ENCODE measurements around the gene NPEPL1.

Gene NPEPL1

GRCh38 chr20:58719258-58719657, 26.7 kb downstream of the NPEPL1 start:
- Histone ChIP-seq H3K27me3 (ENCODE audit: insufficient read depth, low read length) (peaks cover 14% of the 10 kb centered on the region), H4K20me1 (ENCODE audit: insufficient read depth, low read length) (no peaks in the 10 kb centered on the region), H3K27ac (ENCODE audit: low read depth, low read length, poor library complexity, severe bottlenecking) (no peak overlapping the region), H3K4me1 (ENCODE audit: insufficient read depth, low read length, severe bottlenecking) (no peaks in the 10 kb centered on the region), H3F3A (ENCODE audit: insufficient read depth, low read length) (no peaks in the 10 kb centered on the region), H2AFZ (ENCODE audit: low read length) (no peak overlapping the region), H3K9me2 (ENCODE audit: low read depth, low read length) (no peaks in the 10 kb centered on the region), H3K9ac (ENCODE audit: low read length) (no peak overlapping the region), H3K4me2 (ENCODE audit: low read length) (no peak overlapping the region), H3K9me3 (ENCODE audit: low read length) (no peaks in the 10 kb centered on the region), H3K36me3 (ENCODE audit: insufficient read depth, low read length) (no peaks in the 10 kb centered on the region), H3K79me2 (ENCODE audit: insufficient read depth, low read length) (no peaks in the 10 kb centered on the region), H3K4me3 (ENCODE audit: low read depth, low read length, poor library complexity, severe bottlenecking) (no peak overlapping the region)
- TF ChIP-seq EZH2 (IDR thresholded peaks at IDR 0.05; ENCODE audit: borderline replicate concordance, low read length): no peak
- no peak for TF ChIP-seq CTCF (IDR thresholded peaks at IDR 0.05; ENCODE audit: low read length)

- peaks cover 14% of the 10 kb centered on the region for H3K27me3 ChIP-seq (ENCODE audit: insufficient read depth, low read length)
Observed at GRCh38 chr20:58719971-58720371, 27.4 kb downstream of the NPEPL1 start.

GRCh38 chr20:58720890-58721289, 28.3 kb downstream of the NPEPL1 start:
- H3K4me1 ChIP-seq (ENCODE audit: insufficient read depth, low read length, severe bottlenecking): no peaks in the 10 kb centered on the region
- no peak for TF ChIP-seq CTCF (IDR thresholded peaks at IDR 0.05; ENCODE audit: low read length)
- no peak for TF ChIP-seq EZH2 (IDR thresholded peaks at IDR 0.05; ENCODE audit: borderline replicate concordance, low read length)
- no peaks in the 10 kb centered on the region for H3K36me3 ChIP-seq (ENCODE audit: insufficient read depth, low read length)
- no peaks in the 10 kb centered on the region for H4K20me1 ChIP-seq (ENCODE audit: insufficient read depth, low read length)
- no peak overlapping the region for H3K27ac ChIP-seq (ENCODE audit: low read depth, low read length, poor library complexity, severe bottlenecking)
- H3K9me2 ChIP-seq (ENCODE audit: low read depth, low read length): no peaks in the 10 kb centered on the region
- no peaks in the 10 kb centered on the region for H3K9me3 ChIP-seq (ENCODE audit: low read length)
- H3K4me2 ChIP-seq (ENCODE audit: low read length): no peak overlapping the region
- H3K9ac ChIP-seq (ENCODE audit: low read length): no peak overlapping the region
- H3K4me3 ChIP-seq (ENCODE audit: low read depth, low read length, poor library complexity, severe bottlenecking): no peak overlapping the region
- no peaks in the 10 kb centered on the region for H3K79me2 ChIP-seq (ENCODE audit: insufficient read depth, low read length)
- H3K27me3 ChIP-seq (ENCODE audit: insufficient read depth, low read length): peaks cover 14% of the 10 kb centered on the region
- H2AFZ ChIP-seq (ENCODE audit: low read length): no peak overlapping the region
- H3F3A ChIP-seq (ENCODE audit: insufficient read depth, low read length): no peaks in the 10 kb centered on the region

More at GRCh38 chr20:58719971-58720371, 27.4 kb downstream of the NPEPL1 start:
- Histone ChIP-seq H3K4me2 (ENCODE audit: low read length) (no peak overlapping the region), H3K9me3 (ENCODE audit: low read length) (no peaks in the 10 kb centered on the region), H2AFZ (ENCODE audit: low read length) (no peak overlapping the region), H3K27ac (ENCODE audit: low read depth, low read length, poor library complexity, severe bottlenecking) (no peak overlapping the region), H3K79me2 (ENCODE audit: insufficient read depth, low read length) (no peaks in the 10 kb centered on the region), H3K9me2 (ENCODE audit: low read depth, low read length) (no peaks in the 10 kb centered on the region), H3F3A (ENCODE audit: insufficient read depth, low read length) (no peaks in the 10 kb centered on the region), H3K4me1 (ENCODE audit: insufficient read depth, low read length, severe bottlenecking) (no peaks in the 10 kb centered on the region), H3K4me3 (ENCODE audit: low read depth, low read length, poor library complexity, severe bottlenecking) (no peak overlapping the region), H3K9ac (ENCODE audit: low read length) (no peak overlapping the region), H3K36me3 (ENCODE audit: insufficient read depth, low read length) (no peaks in the 10 kb centered on the region), H4K20me1 (ENCODE audit: insufficient read depth, low read length) (no peaks in the 10 kb centered on the region)
- TF ChIP-seq EZH2 (IDR thresholded peaks at IDR 0.05; ENCODE audit: borderline replicate concordance, low read length) (no peak), CTCF (IDR thresholded peaks at IDR 0.05; ENCODE audit: low read length) (no peak)

Measured in OCI-LY1 (cell line).